ENCODE data around the gene SMIM17. TPM values are rescaled to one million over a fixed set of nuclear protein-coding genes. Genes with fewer than 3 reads are reported as not detected.

The SMIM17 gene
- total RNA-seq, 3 donors from 2014 or later: 0.38 to 0.47 TPM; not detected in 1

DNA sequence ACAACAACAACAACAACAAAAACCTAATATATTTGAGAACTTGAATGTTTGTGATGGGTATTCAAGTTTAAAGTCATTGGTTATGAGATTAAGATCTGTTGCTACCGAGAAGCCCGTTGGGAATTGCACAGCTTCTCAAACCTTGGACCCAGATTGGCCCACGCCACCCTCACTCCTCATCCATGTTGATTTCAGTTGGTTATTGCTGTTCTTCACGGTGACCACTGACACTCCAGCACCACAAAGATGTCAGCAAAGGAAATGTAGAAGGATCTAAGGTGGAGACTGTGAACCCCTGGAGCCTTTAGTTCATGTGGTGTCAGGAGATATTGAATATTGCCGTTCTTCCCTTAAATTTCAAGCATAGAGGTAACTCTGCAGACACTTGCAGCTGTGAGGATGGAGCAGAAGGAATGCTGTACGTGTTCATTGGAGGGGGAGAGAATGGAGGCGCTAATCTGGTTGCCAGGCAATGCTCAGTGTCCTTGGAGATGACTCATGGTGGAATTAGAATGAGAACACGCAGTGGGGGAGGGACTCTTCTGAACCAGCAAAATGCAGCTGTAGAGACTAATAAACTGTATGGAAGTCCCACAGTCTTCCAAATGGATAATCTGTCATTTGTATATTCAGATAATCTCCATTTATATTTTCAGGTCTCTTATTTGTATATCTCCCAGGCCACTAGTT is 49.4 kb downstream of the SMIM17 start:
- no peak overlapping the region for H3K4me3 ChIP-seq
- intact Hi-C loops (cut with DNase I, micrococcal nuclease): no loop called here
- peaks cover 58% of the 10 kb centered on the region for H3K9me3 ChIP-seq
- no peak for DNase-seq
- no peak for ATAC-seq
- no peaks in the 10 kb centered on the region for H3K36me3 ChIP-seq (ENCODE audit: low read depth)
- TF ChIP-seq, protein P1, sequence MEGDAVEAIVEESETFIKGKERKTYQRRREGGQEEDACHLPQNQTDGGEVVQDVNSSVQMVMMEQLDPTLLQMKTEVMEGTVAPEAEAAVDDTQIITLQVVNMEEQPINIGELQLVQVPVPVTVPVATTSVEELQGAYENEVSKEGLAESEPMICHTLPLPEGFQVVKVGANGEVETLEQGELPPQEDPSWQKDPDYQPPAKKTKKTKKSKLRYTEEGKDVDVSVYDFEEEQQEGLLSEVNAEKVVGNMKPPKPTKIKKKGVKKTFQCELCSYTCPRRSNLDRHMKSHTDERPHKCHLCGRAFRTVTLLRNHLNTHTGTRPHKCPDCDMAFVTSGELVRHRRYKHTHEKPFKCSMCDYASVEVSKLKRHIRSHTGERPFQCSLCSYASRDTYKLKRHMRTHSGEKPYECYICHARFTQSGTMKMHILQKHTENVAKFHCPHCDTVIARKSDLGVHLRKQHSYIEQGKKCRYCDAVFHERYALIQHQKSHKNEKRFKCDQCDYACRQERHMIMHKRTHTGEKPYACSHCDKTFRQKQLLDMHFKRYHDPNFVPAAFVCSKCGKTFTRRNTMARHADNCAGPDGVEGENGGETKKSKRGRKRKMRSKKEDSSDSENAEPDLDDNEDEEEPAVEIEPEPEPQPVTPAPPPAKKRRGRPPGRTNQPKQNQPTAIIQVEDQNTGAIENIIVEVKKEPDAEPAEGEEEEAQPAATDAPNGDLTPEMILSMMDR (IDR thresholded peaks at IDR 0.05): no peak
- no peaks in the 10 kb centered on the region for H3K4me1 ChIP-seq (ENCODE audit: low read depth)

DNA sequence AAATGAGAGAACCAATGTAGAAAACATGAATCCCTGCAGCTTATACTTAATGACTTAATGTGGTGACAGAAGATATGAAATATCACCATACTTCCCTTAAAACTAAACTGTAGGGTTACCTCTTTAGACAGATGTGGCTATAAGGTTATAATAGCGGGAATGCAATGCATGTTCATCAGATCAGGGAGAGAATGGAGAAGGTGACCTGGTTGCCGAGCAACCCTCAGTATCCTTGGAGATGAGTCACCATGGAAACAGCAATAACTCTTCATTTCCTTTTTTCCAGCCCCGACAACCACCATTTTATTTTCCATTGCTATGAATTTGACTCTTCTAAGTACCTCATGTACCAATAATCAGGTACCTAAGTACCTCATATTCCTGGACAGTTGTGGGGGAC is 56.6 kb downstream of the SMIM17 start:
- DNase-seq (no peak), ATAC-seq (no peak)
- no peaks in the 10 kb centered on the region for H3K36me3 ChIP-seq (ENCODE audit: low read depth)
- TF ChIP-seq, protein P1 (IDR thresholded peaks at IDR 0.05): no peak
- no peak overlapping the region for H3K4me3 ChIP-seq
- peaks cover 62% of the 10 kb centered on the region for H3K9me3 ChIP-seq
- no peaks in the 10 kb centered on the region for H3K4me1 ChIP-seq (ENCODE audit: low read depth)
- intact Hi-C loops (cut with DNase I, micrococcal nuclease): no loop called here

DNA sequence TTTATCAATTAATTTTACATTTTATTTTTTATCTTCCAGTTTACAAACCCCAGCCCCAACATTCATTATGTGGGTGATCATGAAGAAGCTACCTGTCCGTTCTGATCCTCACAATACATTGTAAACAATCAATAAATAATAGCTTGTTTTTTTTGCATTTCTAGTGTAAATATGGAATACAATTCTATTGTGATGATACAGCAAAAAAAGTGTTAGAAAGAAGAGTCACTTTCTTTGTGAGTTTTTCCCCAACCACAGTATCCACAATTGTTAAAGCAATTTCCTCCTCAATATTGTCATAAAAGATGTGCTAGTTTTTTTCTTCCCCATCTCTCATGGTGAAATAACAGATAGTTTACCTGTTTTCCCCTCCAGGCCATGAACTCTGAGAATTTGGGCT is 58.9 kb downstream of the SMIM17 start:
- DNase-seq: no peak
- Histone ChIP-seq H3K9me3 (peaks cover 64% of the 10 kb centered on the region), H3K36me3 (ENCODE audit: low read depth) (no peaks in the 10 kb centered on the region), H3K4me1 (ENCODE audit: low read depth) (no peaks in the 10 kb centered on the region), H3K4me3 (no peak overlapping the region)
- TF ChIP-seq, protein P1 (IDR thresholded peaks at IDR 0.05): no peak
- intact Hi-C loops (cut with DNase I, micrococcal nuclease): no loop called here
- no peak for ATAC-seq

DNA sequence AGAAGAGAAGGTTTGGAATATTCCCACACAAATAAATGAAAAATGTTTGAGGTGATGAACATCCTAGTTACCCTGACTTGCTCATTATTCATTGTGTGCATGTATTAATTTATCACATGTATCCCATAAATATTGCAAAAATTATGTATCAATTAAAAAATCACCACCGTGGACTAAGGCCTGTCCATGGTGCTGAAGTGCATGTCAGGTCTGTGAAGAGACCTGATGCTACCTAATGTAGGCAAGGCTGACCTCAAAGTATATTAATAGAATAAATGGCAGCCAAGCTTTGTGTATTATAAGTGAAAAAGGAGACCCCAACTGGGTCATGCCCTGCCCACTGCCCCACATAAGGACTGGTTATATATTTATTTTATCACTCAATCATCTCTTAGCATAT is 63.0 kb downstream of the SMIM17 start:
- TF ChIP-seq, protein P1 (IDR thresholded peaks at IDR 0.05): no peak
- H3K4me1 ChIP-seq (ENCODE audit: low read depth): no peaks in the 10 kb centered on the region
- intact Hi-C loops (cut with DNase I, micrococcal nuclease): no loop called here
- H3K36me3 ChIP-seq (ENCODE audit: low read depth): no peaks in the 10 kb centered on the region
- H3K4me3 ChIP-seq: no peak overlapping the region
- DNase-seq (no peak), ATAC-seq (no peak)
- H3K9me3 ChIP-seq: peaks cover 64% of the 10 kb centered on the region

Other genes starting within 250 kb of the SMIM17 start
- 1 to 10 TPM; 1.4 to 6.6 (median 1.6) TPM for gene ZNF582, start 249.6 kb upstream of the SMIM17 start, total RNA-seq
- 10 to 100 TPM in 1 of 3 donors, 1 to 10 TPM in 2; 1.4 to 11.2 (median 2.1) TPM for gene ZNF583, start 238.8 kb upstream of the SMIM17 start, total RNA-seq
- gene ZNF667, start 165.8 kb upstream of the SMIM17 start, total RNA-seq: 10 to 100 TPM in 1 of 3 donors, under 1 TPM in 2; 0.41 to 10.5 (median 0.61) TPM
- 10 to 100 TPM in 1 of 3 donors, 1 to 10 TPM in 2; 2.8 to 14.7 (median 4.2) TPM for gene ZNF471, start 135.3 kb upstream of the SMIM17 start, total RNA-seq
- 1 to 10 TPM; 1.6 to 9.6 (median 3.6) TPM for gene ZFP28, start 104.2 kb upstream of the SMIM17 start, total RNA-seq
- 1 to 10 TPM; 1.6 to 6.7 (median 2.2) TPM for gene ZNF470, start 75.7 kb upstream of the SMIM17 start, total RNA-seq
- 10 to 100 TPM in 1 of 3 donors, 1 to 10 TPM in 2; 2.8 to 12.2 (median 3.2) TPM for gene ZNF71, start 47.9 kb upstream of the SMIM17 start, total RNA-seq
- 1 to 10 TPM in 1 of 3 donors, under 1 TPM in 2; 0.72 to 9.1 (median 0.77) TPM for gene ZNF835, start 28.6 kb downstream of the SMIM17 start, total RNA-seq
- gene PEG3, start 197.6 kb downstream of the SMIM17 start, total RNA-seq: 10 to 100 TPM in 1 of 3 donors, 1 to 10 TPM in 2; 2.3 to 27.2 (median 2.5) TPM
- under 1 TPM in 2 of 3 donors, not detected in 1; 0.29 to 0.66 TPM for gene ZIM2, start 197.6 kb downstream of the SMIM17 start, total RNA-seq

Measured in mucosa of descending colon (tissue), 3 donors.